NCI-H446 treated with DMSO at 0.1 percent for 48 hours (cell line): ENCODE data around the gene PRLH.
"Not testable (repeated sequence)": the region's sequence is repeated elsewhere in the genome, so short reads cannot be mapped to it uniquely, and the experiment has no call there.

ENCODE experiments used
- DNase-seq: peaks from one replicate; lab custom pipeline; 2025; lab: John Stamatoyannopoulos, UW

Gene PRLH

DNA sequence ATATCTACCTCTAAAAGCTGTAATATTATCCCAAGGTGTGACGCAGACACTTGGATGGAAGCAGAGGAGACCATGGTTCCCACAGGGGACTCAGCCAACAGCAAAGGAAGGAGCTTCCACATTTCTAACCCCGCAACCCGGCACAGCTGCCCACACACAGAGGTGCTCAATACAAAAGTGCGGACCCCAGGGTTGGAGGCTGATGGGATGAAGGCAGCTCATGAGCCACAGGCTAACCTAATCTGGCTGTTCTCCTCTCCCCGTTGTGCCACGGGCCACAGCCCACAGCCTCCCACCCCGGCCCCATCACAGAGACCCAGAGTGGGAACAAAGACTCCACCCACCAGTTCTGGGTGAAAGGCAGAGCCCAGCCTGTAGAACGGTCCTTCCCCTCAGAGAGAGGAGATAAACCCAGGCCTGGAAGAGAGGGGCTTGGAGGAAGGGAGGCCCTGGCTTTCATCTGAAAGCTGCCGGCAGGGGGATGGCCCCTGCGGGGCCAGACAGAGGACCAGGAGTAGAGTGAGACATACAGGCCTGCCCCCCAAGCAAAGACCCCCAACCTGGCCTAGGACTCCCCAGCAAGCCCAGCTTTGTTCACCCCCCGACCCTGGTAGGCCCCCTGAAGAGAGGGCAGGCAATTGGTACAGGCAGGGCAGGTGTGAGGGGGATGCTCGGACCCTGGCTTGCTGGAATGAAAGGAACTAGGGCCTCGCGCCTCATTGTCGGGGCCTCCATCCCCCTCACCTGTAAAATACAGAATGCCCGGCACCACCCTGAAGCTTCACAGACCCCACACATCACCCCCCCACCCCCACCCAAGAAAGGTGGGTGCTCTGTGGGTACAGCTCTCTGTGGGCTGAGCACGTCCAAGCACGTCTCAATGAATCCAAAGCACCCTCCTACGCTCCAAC, 17.3 kb downstream of the PRLH start:
- no peak for DNase-seq

DNA sequence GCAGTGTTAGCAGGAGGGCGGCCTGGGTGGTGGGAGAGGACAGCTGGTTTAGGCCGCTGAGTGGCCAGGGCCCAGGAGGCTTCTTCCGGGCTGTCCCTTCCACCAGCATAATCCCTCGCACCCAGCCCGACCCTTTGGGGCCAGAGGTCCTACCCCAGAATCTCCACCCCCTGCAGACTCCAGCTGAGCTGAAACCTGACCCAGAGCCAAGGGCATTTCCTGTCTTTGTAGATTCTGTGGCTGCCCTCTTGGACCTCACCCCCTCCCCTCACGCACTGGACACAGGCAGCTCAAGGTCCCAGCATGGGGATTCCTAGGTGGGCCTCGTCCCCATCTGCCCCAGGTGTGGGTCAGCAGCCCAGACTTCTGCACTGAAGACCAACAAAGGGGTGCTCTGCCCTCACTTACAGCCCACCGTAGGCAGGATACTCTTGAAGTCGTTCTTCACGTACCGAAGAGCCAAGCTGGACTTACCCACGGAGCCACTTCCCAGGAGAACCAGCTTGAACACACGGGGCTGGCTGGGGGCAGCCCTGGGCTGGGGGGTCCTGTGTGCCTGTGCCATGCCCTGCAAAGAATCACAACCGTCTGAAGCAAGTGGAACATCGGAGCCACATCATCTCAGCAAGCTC, 19.3 kb downstream of the PRLH start:
- no peak for DNase-seq

DNA sequence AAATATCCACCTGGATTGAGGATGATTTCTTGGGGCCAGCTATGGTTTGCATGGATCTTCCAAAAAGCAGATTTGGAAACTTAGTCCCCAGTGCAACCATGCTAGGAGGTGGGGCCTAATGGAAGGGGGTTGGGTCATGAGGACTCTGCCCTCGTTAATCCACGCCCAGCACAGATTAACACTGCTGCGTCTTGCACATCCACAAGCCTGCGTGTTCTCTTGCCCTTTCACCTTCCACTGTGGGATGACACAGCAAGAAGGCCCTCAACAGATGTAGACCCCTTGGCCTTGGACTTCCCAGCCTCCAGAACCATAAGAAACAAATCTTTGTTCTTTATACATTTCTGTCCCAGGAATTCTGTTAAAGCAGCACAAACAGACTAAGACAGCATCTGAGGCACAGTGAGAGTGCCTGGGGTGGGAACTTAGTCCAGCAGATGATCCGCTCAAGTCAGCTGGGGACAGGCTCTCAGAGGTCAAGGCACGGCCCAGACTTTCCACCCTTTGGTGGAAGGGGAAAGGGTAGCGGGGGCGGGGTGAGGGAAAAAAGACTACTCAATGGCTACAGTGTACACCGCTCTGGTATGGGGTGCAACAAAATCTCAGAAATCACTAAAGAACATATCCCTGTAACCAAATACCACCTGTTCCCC, 21.8 kb downstream of the PRLH start:
- DNase-seq, result no peak

DNA sequence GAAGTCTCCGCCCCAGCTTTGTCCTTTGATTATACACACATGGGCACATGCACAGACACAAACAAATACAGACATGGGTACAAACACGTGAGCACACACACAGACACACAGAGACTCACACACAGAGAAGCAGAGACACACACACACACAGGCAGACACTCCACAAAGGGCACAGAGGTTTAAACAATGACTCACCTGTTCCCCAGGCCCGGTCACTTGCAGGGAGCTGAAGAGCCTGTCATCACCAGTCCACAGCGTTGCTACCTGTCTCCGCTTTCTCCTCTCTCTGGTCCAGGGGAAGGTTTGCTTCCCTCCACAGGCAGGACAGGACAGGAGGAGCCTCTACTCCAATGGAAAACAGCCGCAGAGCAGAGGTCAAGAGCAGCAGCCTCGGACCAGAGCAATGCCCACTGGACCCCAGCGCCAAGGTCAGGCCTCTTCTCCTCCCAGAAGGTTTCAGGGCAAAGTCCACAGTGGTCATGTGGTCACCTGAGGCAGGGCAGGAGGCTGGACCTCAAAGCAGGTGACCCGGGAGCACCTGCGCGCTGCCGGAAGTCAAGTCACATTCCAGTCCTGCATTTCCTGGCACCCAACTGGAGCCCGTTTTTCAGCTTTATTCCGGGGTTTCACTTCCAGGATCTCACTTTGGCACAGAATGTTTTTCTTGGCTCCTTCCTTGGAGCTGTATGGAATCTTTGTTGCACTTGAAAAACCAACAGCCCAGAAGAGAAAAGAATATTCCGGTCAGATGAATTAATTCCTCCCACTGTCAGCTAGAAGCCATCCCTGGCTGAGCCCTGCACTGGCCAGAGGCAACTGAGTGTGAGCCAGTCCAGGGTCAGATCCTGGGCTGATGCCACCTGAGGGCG, 24.1 kb downstream of the PRLH start, which contains the start of gene RAB17:
TSS of gene RAB17 (minus strand) at position 463 of the 869 bp plus-strand sequence. CDS start 4,580 bp downstream, outside the sequence.
- DNase-seq, result no peak

DNA sequence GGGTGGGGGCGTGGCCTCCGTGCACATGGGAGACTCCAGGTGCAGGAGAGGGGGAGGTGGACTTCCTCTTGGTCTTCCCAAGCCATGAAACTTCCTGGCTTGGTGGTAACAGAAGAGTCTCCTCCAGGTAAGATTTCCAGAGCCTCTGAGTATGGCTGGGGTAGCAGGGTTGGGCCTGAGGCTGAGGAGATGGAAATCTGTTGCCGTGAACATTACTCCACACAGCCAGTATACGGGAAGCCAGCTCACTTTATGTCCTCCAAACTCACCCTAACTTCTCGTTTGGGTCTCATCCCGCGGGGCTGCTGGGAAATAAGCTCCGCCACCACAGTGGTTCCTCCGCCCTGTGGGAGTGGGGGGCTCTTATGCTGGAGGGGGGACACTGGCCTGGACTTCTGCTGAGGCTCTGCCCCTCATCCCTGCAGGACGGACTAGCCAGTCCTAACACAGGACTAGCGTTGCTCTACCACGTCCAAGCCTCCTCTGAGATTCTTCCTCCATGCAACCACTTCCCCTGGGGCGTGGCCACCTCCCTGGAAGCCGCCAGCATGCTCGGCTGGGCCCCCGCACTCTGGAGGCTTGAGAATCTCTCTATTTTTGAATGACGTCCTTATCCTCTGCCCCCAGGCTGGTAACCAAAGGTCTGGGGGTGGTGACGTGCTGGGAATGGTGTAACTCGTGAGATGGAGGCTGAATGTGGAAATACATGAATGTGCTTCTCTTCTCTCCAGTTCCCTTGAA, 24.9 kb downstream of the PRLH start:
- no peak for DNase-seq

DNA sequence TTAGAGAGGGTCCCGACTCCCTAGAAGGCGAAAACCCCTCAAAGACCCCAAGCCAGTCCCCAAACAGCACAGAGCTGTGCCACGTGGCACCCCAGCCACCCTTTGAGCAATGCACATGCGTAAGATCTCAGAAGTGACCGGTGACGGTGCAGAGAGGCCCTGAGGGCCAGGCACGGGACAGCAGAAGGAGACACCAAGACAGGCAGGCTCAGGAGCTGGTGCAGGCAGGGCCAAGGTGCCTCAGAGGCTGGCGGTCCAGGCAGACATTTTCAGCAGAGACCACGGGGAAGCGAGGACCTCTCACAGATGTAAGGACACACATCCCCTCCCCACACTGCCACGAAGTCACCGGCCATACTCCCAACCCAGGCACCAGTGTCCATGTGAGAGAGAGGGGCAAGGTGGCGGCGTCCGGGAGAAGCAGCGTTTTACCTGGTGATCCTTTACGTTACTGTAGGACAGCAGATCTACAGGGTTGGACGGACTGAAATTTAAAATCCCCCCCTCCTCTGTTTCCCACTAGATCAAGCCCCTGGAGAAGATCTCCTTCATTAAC, 26.1 kb downstream of the PRLH start:
- no peak for DNase-seq

DNA sequence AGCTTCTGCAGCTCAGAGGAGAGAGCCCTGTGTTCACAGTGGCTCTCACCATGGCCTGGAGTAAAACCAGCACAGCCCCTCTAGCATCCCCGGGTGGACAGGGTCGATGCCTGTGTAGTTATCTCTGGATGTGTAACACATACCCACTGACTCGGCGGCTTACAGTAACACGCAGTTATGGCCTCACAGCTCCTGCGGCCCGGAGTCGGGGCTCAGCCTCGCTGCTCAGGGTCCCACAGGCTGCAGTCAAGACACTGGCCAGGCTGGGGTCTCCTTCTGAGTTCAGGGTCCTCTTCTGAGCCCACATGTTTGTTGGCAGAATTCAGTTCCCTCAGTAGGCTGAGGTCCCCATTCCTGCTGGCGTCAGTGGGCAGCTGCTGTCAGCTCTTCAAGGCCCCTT, 26.7 kb downstream of the PRLH start:
- no peak for DNase-seq

DNA sequence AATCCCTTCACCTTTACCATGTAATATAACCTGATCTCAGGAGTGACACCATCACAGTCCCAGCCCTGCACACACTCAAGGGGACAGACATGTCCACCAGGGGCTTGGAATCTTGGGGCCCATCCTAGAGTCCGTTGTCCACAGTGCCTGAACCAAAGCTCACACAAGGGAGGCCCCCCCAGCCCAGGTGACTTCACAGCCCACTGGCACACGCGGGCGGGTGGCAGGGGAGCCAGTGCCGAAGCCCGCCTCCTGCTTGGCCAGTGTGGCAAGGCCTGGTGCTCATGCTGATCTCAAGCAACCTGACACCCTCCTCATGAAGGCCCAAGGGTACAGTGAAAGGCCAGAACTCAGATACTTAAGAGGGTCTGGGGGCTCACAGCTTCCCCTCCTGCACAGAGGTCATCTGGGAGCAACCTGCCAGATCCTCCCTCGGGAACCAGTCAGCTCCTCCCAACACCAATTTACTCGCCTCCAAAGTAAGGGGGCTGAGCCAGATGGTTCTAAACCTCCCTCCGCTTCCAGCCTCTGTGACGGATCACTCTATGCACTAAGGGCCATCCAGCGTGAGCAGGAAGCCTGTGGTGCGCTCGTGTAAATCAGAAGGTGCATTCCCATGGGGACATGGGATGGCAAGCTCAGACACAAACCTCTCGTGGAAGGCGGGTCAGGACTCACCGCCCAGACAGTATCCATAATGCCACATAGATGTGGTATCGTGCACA, 27.4 kb downstream of the PRLH start:
- no peak for DNase-seq

DNA sequence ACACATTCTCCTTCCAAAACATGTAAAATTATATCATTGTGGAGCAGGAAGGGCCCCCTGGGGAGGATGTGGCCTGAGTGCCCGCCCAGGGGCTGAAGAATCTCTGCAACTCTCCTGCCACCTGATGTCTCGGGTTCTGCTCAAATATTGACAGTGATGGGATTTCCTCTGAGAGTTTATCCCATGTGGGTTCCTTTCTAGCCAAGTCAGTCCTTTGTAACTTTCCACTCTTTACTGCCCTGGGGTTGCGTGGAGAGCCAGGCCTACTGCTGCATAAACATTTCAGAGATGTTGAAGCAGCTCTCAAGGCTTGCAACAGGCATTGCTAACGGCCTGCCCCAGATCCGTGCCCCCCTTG, 28.1 kb downstream of the PRLH start:
- no peak for DNase-seq

DNA sequence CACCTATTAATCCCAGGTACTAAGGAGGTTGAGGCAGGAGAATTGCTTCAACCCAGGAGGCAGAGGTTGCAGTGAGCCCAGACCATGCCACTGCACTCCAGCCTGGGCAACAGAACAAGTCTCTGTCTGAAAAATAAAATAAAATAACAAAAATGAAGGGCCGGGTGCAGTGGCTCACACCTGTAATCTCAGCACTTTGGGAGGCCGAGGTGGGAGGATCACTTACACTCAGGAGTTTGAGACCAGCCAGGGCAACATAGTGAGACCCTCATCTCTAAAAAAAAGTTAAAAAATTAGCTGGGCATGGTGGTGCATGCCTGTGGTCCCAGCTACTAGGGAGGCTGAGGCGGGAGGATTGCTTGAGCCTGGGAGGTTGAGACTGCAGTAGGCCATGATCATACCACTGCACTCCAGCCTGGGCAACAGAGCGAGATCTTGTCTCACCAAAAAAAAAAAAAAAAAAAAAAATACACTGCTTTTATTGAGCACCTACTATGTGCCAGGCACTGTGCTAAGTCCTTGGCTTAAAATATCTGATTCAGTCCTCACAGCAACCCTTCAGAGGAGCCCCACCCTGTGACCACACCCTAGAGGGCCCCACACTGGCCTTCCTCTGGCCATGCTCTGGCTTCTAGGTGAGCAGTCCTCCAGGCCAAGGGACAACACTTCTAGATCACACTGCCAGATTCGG, 29.6 kb downstream of the PRLH start:
- not testable (repeated sequence) for DNase-seq

DNA sequence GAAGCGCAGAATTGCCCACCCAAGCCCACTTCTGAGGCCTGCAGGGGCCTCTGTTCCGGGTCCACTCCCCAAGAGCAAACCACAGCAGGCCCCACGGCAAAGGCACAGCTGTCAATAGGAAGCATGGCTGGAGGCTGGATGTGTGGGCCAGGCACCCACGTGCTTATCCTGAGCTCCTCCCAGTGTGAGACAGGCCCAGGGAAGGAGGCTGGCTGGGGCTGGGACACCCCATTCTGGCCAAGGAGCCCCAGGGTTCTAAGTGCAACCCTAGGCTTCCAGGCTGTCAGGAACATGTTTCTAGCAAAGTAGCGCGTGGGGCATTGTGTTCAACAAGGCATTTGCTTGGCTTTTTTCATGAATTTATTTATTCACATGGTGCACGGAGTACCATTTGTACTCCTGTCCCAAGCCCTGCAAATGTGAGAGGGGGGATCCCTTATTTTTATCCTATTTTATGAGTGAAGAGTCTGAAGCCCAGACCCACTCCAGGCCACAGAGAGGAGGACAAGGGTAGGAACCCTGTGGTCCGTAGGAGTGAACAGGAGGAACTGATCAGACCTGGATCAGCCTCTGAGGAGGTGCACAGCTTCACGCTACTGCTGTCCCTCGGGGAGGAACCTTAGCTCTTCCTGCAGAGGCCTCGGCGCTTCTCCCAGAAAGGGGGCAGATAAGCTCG, 30.3 kb downstream of the PRLH start:
- DNase-seq, result no peak

DNA sequence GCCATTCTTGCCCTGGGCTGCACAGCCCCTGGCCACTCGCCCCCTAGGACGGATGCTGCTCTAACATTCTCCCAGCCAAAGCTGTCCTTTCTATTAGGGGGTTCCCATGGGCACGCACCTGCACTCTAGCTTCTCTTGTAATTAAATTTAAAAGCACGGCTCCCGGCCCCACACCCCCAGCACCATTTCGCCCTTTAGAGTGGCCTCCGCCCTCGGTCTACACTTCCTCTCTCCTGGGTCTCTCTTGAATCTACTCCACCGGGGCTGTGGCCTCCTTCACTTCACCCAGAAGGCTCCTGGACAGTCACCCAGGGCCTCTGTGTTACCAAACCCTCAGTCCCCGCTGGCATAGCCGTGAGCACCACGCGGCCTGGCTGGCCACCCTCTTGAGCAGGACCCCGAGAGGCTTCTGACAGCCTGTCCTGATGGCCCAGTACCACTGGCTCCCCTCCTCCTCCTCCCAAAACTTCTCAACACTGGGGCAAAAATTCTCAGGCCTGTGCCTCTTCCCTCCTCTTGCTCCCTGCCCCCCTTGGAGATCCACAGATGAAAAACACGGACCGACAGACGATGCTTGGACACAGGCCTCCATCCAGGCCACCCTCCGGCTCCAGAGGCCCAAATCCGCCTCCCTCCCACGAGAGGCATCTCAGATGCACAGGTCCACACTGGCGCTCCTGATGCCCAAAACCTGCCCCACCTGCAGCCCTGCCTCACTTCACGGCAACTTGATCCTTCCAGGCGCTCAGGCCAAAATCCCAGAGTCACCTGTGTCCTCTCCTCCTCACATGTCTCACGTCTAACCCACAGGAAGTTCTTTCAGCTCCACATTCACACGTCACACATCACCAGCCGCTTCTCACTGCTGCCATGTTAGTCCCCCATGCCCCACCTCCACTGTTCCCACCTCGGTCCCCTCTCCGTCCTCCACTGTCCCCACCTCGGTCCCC, 31.1 kb downstream of the PRLH start:
- no peak for DNase-seq

DNA sequence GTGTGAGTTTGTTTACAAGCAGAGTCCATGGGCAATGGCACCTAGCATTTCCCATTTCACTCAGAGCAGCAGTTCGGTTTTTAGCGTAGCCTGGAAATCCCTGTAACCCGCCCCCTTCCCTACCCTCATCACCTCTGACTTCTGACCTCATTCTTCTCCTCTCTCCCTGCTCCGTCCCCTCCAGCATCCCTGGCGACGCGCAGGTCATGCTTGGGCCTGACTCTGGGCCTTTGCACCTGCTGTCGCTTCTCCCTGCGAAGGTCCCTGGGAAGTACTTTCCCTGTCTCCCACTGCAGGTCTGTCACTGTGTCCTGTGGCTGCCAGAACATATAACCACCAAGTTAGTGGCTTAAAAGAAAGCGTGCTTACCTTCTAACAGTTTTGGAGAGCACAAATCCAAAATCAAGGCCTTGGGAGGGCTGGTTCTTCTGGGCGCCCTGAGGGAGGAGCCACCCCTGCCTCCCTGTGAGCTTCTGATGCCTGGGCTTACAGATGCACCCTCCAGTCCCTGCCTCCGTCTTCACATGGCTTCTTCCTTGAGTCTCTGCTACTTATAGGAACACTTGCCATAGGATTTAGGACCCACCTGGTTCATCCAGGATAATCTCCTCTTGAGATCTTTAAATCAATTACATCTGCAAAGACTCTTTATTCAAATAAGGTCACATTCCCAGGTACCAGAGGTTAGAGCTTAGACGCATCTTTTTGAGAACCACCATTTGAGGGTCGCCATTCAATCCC, 32.3 kb downstream of the PRLH start:
- no peak for DNase-seq

DNA sequence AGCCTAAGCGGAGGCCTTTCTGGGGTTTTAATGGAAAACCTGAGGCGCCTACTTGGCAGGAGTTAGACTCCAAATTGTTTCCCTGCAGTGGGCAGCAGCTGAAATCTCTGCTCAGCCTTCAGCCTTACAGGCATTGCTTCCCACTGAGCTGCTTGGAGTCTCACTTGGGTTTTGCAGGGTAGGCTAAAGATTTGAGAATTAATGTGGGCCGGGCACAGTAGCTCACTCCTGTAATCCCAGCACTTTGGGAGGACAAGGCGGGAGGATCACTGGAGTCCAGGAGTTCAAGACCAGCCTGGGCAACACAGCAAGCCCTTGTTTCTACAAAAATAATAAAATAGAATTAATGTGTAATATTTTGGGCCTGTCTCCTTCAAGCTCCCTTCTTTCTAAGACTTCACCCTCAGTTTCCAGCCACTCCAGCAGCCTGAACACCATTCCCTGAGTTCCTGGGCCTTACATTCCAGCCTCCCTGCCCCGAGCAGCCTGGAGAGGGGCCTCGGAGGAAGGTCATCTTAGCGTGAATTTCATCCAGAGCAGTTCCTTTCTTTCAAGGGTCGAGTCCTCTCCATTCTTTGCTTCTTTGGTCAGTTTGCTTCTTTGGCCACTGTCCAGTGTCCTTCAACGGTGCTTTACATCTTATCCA, 33.2 kb downstream of the PRLH start:
- no peak for DNase-seq

DNA sequence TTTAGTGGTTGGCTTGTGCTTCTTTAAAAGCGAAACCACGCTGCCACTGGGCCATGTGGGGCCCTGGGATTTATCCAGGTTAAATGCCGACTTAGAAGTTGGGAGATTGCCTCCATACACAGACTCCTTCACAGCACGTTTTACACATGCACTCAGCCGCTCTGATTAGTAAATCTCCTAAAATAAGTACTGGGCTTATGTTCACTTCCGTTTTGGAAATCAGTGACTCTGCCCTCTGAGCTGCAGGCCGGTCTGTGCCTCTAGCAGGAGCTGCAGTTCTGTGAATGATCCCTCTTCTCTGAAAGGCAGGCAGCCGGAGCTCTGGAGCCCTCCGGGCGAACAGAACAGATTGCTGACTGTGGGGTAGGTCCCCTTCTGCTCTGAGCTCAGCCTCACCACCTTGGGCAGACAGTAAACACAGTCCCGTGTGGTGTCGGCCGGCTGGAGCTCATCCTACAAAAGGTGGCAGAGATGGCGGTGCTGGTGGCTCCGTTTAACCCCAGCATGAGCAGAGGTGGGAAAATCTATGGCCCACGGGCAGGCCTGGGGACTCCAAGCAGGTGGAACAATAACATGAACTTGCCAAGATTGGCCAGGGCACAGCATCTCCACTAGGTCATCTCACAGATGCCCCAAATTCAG, 34.0 kb downstream of the PRLH start:
- no peak for DNase-seq

DNA sequence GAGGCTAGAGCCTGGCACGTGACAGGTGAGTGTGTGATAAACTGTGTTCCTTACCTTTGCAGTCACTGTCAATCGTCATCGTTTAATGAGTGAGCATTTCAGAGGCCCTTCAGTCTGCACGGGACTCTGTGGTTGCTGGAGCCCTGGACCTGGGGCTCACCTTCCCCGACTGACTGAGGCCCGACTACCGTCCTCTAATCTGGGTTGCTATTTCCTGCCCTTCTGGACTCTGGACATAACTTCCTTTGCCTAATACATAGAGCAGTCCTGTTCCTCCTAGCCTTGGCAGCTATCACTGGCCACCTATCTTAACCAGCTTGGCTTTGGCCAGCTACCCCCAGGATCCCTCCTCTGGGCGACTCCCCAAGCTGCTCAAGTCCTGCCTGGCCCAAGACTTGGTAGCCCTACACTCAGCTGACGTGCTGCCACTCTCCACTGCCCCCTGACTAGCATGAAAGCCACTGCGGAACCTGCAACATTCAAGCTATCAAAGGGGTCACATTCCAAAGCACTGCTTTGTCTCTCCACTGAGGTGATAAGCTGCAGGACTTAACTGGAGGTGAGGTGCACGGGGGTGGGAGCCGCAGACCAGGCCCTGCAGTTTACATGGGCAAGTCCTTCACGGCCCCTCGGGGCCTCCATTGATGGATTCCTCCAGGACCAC, 35.2 kb downstream of the PRLH start:
- no peak for DNase-seq
